HG02884 (cell line): ENCODE data around the gene ZDBF2.
"Not testable (repeated sequence)": the region's sequence is repeated elsewhere in the genome, so short reads cannot be mapped to it uniquely, and the experiment has no call there.

Source experiments
- ATAC-seq: cut with Tn5 transposase; IDR thresholded peaks from one replicate; pipeline ENCODE4 v1.9.1; 2021; ENCODE audit warnings: mild to moderate bottlenecking, moderate library complexity; ENCODE audit not compliant: unreplicated experiment

Gene ZDBF2

GRCh38 chr2:206323033-206323432 lies 48.6 kb downstream of the ZDBF2 start:
- ATAC-seq = no peak

- no peak for ATAC-seq
These were observed 49.0 kb downstream of the ZDBF2 start for GRCh38 chr2:206323486-206323885.

- ATAC-seq = no peak
These were observed 50.4 kb downstream of the ZDBF2 start for GRCh38 chr2:206324869-206325268.

- no peak for ATAC-seq
These were observed 54.5 kb downstream of the ZDBF2 start for GRCh38 chr2:206328974-206329373.

GRCh38 chr2:206336861-206337260 lies 62.4 kb downstream of the ZDBF2 start:
- no peak for ATAC-seq

GRCh38 chr2:206337956-206338355 lies 63.5 kb downstream of the ZDBF2 start:
- no peak for ATAC-seq

- ATAC-seq = no peak
These were observed 66.9 kb downstream of the ZDBF2 start for GRCh38 chr2:206341396-206341795.

GRCh38 chr2:206343144-206343543 lies 68.7 kb downstream of the ZDBF2 start:
- no peak for ATAC-seq

- ATAC-seq = no peak
These were observed 69.4 kb downstream of the ZDBF2 start for GRCh38 chr2:206343816-206344215.

GRCh38 chr2:206345606-206346005 lies 71.1 kb downstream of the ZDBF2 start:
- no peak for ATAC-seq

- ATAC-seq = no peak
These were observed 74.9 kb downstream of the ZDBF2 start for GRCh38 chr2:206349375-206349774.

- no peak for ATAC-seq
These were observed 78.1 kb downstream of the ZDBF2 start for GRCh38 chr2:206352571-206352970.

GRCh38 chr2:206353685-206354084 lies 79.2 kb downstream of the ZDBF2 start:
- ATAC-seq = no peak

GRCh38 chr2:206354129-206354528 lies 79.7 kb downstream of the ZDBF2 start:
- ATAC-seq = no peak

GRCh38 chr2:206356840-206357239 lies 82.4 kb downstream of the ZDBF2 start:
- ATAC-seq = not testable (repeated sequence)

- not testable (repeated sequence) for ATAC-seq
These were observed 86.4 kb downstream of the ZDBF2 start for GRCh38 chr2:206360840-206361239.

GRCh38 chr2:206361407-206362045 lies 87.1 kb downstream of the ZDBF2 start:
- ATAC-seq = peak; percentile 91
